Pancreas (tissue), 10 donors: ENCODE measurements around the gene ADCY1. TPM values are rescaled to one million over a fixed set of nuclear protein-coding genes. Genes with fewer than 3 reads are reported as not detected.

Experiments
- ATAC-seq, 4 donors: fragments of 200-7000 bp; cut with Tn5 transposase; one replicate each; pipeline versions ENCODE4 v1.8.0 to v1.9.1; 2020; ENCODE audit warnings: mild to moderate bottlenecking in 4 of 4, moderate library complexity in 4 of 4
- DNase-seq, 6 donors: peaks; one replicate each; pipeline ENCODE4 v3.0.0-alpha.2; 2020
- FAIRE-seq: peaks from 2 replicates; lab custom pipeline; 2012; peaks lifted over from hg19 to GRCh38; lab: Jason Lieb, UNC
- H3K27ac ChIP-seq, 4 donors: fragments of 200-600 bp; sonication (generic); 1 replicate in 3 of 4; 2 replicates in 1 of 4; pipeline versions ENCODE4 v1.5.0 to v1.8.0; 2020
- H3K27me3 ChIP-seq, 4 donors: fragments of 200-600 bp; one replicate each; pipeline ENCODE4 v1.8.0; 2021
- H3K36me3 ChIP-seq, 3 donors: fragments of 200-600 bp; sonication (generic) in 1 of 3; one replicate each; pipeline versions ENCODE4 v1.5.0 to v1.8.0; 2020 to 2021
- H3K4me1 ChIP-seq, 3 donors: fragments of 200-600 bp; one replicate each; pipeline ENCODE4 v1.8.0; 2021
- H3K4me3 ChIP-seq, 4 donors: fragments of 200-600 bp; sonication (generic) in 2 of 4; one replicate each; pipeline versions ENCODE4 v1.5.0 to v1.8.0; 2020 to 2021
- H3K9me3 ChIP-seq, 4 donors: fragments of 200-600 bp; one replicate each; pipeline ENCODE4 v1.8.0; 2021
- CTCF ChIP-seq, 4 donors: fragments of 200-600 bp; sonication (generic) in 3 of 4; IDR thresholded peaks; one replicate each; pipeline versions ENCODE4 v1.5.0 to v1.8.0; 2021; ENCODE audit warnings: antibody characterized with exemption in 4 of 4
- WGBS, 2 donors: extraction: QIAGEN DNeasy Blood & Tissue Kit; methylation state at CpG; one replicate each; pipeline ENCODE4 v1.1.7; 2013; 5-methylcytosine and 5-hydroxymethylcytosine counted together
- intact Hi-C, 3 donors: fragments of 100-400 bp; cut with DNase I; formaldehyde crosslinking; loops; one replicate each; pipeline versions ENCODE4 v1.11.1 to v1.14.2; 2022
- polyA plus RNA-seq, 2 donors: library from polyadenylated mRNA; stranded (reverse); fragments of 200-250 nt; gene quantifications; one replicate each; pipeline ENCODE4 v1.2.3, GENCODE V29; 2013
- total RNA-seq, 6 donors: library from RNA; stranded (reverse); fragmentation: NEBNext Ultra II Directional in 4 of 6; extraction: Animal tissue kit (Norgen Biotek cat#: 25700) in 4 of 6; gene quantifications; one replicate each; pipeline versions ENCODE4 v1.2.1 to v1.2.4, GENCODE V29; 2021 to 2023
- donor health status: healthy with polysubstance abuse.
- donor health status: DM: no; HTN: no; CAD: no; lungs with moderate emphysema.
- donor health status: DM: no; HTN: no; CAD: no.
- donor health status: control.
- donor health status: control.
- donor health status: Bipolar disorder and iron deficiency.
- donor health status: DM: yes; HTN: yes; CAD: no.
- donor health status: DM: no; HTN: no; CAD: no.
- donor health status: DM: no; HTN: no; CAD: no.
- donor health status: DM: yes; HTN: yes; CAD: no.

Gene ADCY1
- total and polyA plus RNA-seq, 8 donors: 1.0 to 5.8 (median 4.2) TPM

GRCh38 chr7:45579391-45579801 lies 5.2 kb downstream of the ADCY1 start:
- FAIRE-seq (no peak), DNase-seq (peak in 1 of 6 donors; percentile 57), ATAC-seq (no peak)
- WGBS, 2 donors: 66 to 72% methylated on average over 7 of the region's 7 CpGs
- Histone ChIP-seq H3K27ac (no peak overlapping the region), H3K9me3 (no peaks in the 10 kb centered on the region), H3K4me3 (no peak overlapping the region), H3K4me1 (no peaks in the 10 kb centered on the region), H3K27me3 (no peaks in the 10 kb centered on the region), H3K36me3 (no peaks in the 10 kb centered on the region)
- TF ChIP-seq CTCF (IDR thresholded peaks at IDR 0.05): no peak
- intact Hi-C loops: no loop called here

GRCh38 chr7:45580053-45580872 lies 6.1 kb downstream of the ADCY1 start:
- FAIRE-seq (no peak), DNase-seq (peak in 1 of 6 donors; percentile 71), ATAC-seq (no peak)
- Histone ChIP-seq H3K4me1 (no peaks in the 10 kb centered on the region), H3K9me3 (no peaks in the 10 kb centered on the region), H3K36me3 (no peaks in the 10 kb centered on the region), H3K4me3 (no peak overlapping the region), H3K27me3 (no peaks in the 10 kb centered on the region), H3K27ac (no peak overlapping the region)
- intact Hi-C loops: no loop called here
- no peak for TF ChIP-seq CTCF (IDR thresholded peaks at IDR 0.05)
- WGBS, 2 donors: 86 to 89% methylated on average over 16 of the region's 16 CpGs

DNA sequence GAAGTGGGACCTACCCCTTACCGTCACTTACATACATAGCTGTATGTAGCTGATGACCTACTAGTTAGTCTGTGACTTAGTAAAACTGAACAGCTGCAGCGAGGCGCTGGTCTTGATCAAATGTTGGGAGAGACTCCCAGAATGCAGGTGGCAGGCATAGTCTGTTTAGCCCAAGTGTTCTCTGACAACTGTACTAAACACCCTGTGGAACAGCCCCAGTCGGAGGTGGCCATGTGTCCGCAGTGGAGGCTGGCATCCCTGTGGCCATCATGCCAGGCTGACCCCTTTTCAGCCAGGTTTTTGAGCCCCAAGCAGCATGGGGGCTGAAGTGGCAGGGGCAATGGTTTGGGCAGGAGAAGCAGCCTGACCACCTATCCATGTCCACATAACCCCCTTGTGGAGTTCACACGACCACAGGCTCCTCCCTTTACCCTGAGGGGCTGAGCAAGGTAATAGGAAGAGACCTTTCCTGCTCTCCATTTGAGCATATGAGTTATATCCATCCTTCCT lies 7.2 kb downstream of the ADCY1 start:
- WGBS, 2 donors: 79 to 80% methylated on average over 6 of the region's 6 CpGs
- FAIRE-seq (no peak), DNase-seq (no peak), ATAC-seq (no peak)
- Histone ChIP-seq H3K4me1 (no peaks in the 10 kb centered on the region), H3K36me3 (no peaks in the 10 kb centered on the region), H3K27ac (no peak overlapping the region), H3K4me3 (no peak overlapping the region), H3K27me3 (no peaks in the 10 kb centered on the region), H3K9me3 (no peaks in the 10 kb centered on the region)
- no peak for TF ChIP-seq CTCF (IDR thresholded peaks at IDR 0.05)
- intact Hi-C loops: no loop called here

GRCh38 chr7:45582136-45582749 lies 8.1 kb downstream of the ADCY1 start:
- H3K4me1 ChIP-seq: no peaks in the 10 kb centered on the region
- no peak overlapping the region for H3K4me3 ChIP-seq
- WGBS, 2 donors: 49 to 51% methylated on average over 4 to 5 of the region's 5 CpGs
- no peaks in the 10 kb centered on the region for H3K36me3 ChIP-seq
- FAIRE-seq (no peak), DNase-seq (peak in 3 of 6 donors; percentile 27 to 42 (median 33)), ATAC-seq (peak; percentile 48 to 91 (median 73))
- no peaks in the 10 kb centered on the region for H3K27me3 ChIP-seq
- no peak for TF ChIP-seq CTCF (IDR thresholded peaks at IDR 0.05)
- intact Hi-C loops: no loop called here
- no peak overlapping the region for H3K27ac ChIP-seq
- H3K9me3 ChIP-seq: no peaks in the 10 kb centered on the region
